ENCODE measurements around the gene PCDH9.

The PCDH9 gene

DNA sequence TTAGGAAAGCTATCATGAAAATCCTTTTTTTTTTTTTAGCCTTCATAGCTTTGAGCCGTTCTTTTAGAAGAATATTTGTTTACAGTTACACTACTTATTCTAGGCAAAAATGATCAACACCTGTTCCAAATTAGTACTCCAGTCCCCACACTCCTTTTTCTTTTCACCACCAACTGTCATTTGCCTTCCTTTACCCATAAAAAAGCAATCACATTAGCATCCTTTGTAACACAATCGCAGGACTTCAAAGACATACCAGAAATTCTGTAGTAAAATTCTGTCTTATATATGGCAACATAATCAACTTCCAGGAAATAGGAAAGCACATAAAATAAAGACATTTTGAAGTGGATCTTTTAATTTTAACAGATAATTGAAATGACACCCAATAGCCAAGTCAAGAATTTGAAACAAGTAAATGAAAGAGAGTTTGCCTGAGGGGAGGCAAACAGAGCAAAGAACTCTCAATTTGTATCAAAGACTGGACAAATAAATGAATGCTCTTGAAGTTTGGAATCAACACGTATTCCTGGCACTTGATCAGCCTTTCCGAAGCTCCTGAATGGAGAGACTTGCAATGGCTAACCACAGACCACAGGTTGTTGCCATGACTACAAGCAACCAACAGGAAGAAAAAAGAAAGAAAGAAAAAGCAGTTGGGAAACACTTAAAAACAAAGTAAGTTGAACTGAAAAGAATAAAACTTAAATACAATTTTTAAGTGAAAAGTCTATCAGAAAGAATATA, 206.8 kb downstream of the PCDH9 start:
- no peak overlapping the region for H3K9ac ChIP-seq (ENCODE audit: insufficient read length)
- TF ChIP-seq EZH2 (IDR thresholded peaks at IDR 0.05) (no peak), POLR2AphosphoS5 (IDR thresholded peaks at IDR 0.05; ENCODE audit: borderline replicate concordance, low read depth, low read length) (no peak; the same call in 1 of the 2 replicates), FOXP2 (optimal IDR thresholded peaks at IDR 0.05; ENCODE audit: control extremely low read depth, extremely low read length, insufficient read depth) (no peak)

DNA sequence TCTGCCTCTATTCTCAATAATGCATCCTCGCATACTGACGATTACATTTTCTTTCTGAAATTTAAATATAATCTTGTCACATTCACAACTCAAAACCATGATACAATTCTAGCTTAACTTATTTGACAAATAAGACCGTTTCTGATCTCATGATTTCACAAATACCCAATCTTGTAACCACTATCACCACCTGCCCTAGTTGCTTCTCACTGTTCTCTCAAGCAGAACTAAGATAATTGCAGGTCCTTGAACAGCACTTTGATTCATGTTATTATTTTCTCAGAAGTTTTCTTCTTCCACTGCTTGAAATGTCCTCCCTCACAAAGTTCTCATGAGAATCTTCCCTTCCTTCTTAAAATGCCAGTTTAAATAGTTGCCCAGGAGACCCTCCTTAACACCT, 211.4 kb downstream of the PCDH9 start:
- no peaks in the 10 kb centered on the region for H3K9me3 ChIP-seq (ENCODE audit: low read depth, low read length)
- TF ChIP-seq FOXP2 (optimal IDR thresholded peaks at IDR 0.05; ENCODE audit: control extremely low read depth, extremely low read length, insufficient read depth) (no peak), POLR2AphosphoS5 (IDR thresholded peaks at IDR 0.05; ENCODE audit: borderline replicate concordance, low read depth, low read length) (no peak), EZH2 (IDR thresholded peaks at IDR 0.05) (no peak)
- H3K4me3 ChIP-seq: no peak overlapping the region
- H3K9ac ChIP-seq (ENCODE audit: insufficient read length): no peak overlapping the region
- no peaks in the 10 kb centered on the region for H3K36me3 ChIP-seq (ENCODE audit: insufficient read depth, low read length)
- DNase-seq (ENCODE audit: low read depth, low spot score): no peak
- no peak overlapping the region for H3K27ac ChIP-seq

More for the DNA sequence above, 206.8 kb downstream of the PCDH9 start:
- H3K27ac ChIP-seq: no peak overlapping the region
- no peaks in the 10 kb centered on the region for H3K9me3 ChIP-seq (ENCODE audit: low read depth, low read length)
- peak overlapping the region; percentile 51 for H3K4me3 ChIP-seq
- DNase-seq (ENCODE audit: low read depth, low spot score): peak; percentile 66
- H3K36me3 ChIP-seq (ENCODE audit: insufficient read depth, low read length): no peaks in the 10 kb centered on the region

DNA sequence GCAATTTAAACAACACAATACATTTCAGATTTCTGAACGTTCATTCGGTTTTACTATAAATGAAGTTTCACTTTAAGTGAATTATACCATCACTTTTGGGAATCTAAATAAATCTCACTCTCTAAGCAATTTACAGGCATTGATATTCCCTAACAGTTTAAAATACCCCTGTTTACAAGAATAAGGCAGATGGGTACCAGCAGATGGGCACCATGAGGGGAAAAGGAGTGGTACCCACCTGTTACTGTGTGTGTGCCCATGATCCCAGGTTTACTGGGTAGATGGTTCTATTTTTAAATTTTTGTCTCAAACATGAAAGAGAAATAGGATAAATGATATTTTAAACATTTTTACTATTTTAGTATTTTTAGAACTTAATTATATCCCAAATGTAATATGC, 212.9 kb downstream of the PCDH9 start:
- Histone ChIP-seq H3K4me3 (no peak overlapping the region), H3K9me3 (ENCODE audit: low read depth, low read length) (no peaks in the 10 kb centered on the region), H3K27ac (no peak overlapping the region), H3K9ac (ENCODE audit: insufficient read length) (no peak overlapping the region), H3K36me3 (ENCODE audit: insufficient read depth, low read length) (no peaks in the 10 kb centered on the region)
- DNase-seq (ENCODE audit: low read depth, low spot score): no peak
- no peak for TF ChIP-seq POLR2AphosphoS5 (IDR thresholded peaks at IDR 0.05; ENCODE audit: borderline replicate concordance, low read depth, low read length)
- no peak for TF ChIP-seq EZH2 (IDR thresholded peaks at IDR 0.05)
- TF ChIP-seq FOXP2 (optimal IDR thresholded peaks at IDR 0.05; ENCODE audit: control extremely low read depth, extremely low read length, insufficient read depth): no peak

DNA sequence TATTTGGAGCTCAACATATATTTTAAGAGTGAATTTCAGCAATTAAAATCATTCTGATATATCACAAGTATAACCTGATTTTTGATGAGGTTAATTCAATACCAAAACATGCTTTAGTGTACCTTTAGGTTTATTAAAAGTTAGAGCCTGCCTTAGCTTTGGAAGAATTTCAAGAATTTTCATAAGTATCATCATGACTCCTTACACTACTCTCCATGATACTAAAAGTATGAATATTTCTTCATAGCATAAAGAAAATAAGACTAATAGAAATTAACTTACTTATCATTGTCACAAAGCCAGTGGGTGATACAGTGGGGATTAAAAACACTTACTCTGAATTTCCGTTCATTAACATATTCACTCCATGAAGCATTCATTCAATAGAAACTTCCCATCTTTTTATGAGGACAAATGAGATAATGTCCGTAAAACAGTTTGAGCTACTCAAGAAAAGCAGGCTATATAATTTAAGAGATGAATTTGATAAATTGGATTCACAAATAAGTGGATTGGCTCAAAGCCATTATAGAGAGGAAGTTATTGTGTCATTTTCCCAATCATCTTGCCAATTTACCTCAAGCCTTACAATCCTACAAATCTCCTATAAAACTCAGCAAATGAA, 214.0 kb downstream of the PCDH9 start:
- no peak overlapping the region for H3K4me3 ChIP-seq
- no peak overlapping the region for H3K27ac ChIP-seq
- peak; percentile 1 for DNase-seq (ENCODE audit: low read depth, low spot score)
- TF ChIP-seq EZH2 (IDR thresholded peaks at IDR 0.05) (no peak), POLR2AphosphoS5 (IDR thresholded peaks at IDR 0.05; ENCODE audit: borderline replicate concordance, low read depth, low read length) (no peak; the same call in 1 of the 2 replicates), FOXP2 (optimal IDR thresholded peaks at IDR 0.05; ENCODE audit: control extremely low read depth, extremely low read length, insufficient read depth) (no peak)
- no peak overlapping the region for H3K9ac ChIP-seq (ENCODE audit: insufficient read length)
- H3K9me3 ChIP-seq (ENCODE audit: low read depth, low read length): no peaks in the 10 kb centered on the region
- H3K36me3 ChIP-seq (ENCODE audit: insufficient read depth, low read length): no peaks in the 10 kb centered on the region

DNA sequence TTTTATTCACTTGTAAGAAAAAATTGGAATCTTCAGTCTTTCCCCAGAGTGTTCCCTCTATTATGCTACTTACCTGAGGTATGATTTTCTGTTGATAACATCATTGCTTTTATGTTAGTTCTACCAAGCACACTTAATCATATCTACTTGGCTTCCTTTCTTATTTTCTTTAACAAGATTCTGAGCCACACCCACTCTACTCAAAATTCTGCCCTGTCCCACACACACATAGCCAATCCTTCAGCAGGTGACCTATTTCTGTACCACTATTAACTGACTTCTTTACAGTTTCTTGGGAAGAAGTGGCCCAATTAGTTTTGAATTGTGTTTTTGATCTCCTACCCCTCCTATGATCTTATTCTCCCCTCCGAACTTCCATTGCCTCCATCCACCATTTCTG, 215.7 kb downstream of the PCDH9 start:
- TF ChIP-seq EZH2 (IDR thresholded peaks at IDR 0.05) (no peak), FOXP2 (optimal IDR thresholded peaks at IDR 0.05; ENCODE audit: control extremely low read depth, extremely low read length, insufficient read depth) (no peak), POLR2AphosphoS5 (IDR thresholded peaks at IDR 0.05; ENCODE audit: borderline replicate concordance, low read depth, low read length) (no peak)
- Histone ChIP-seq H3K4me3 (no peak overlapping the region), H3K9ac (ENCODE audit: insufficient read length) (no peak overlapping the region), H3K36me3 (ENCODE audit: insufficient read depth, low read length) (no peaks in the 10 kb centered on the region), H3K9me3 (ENCODE audit: low read depth, low read length) (no peaks in the 10 kb centered on the region), H3K27ac (no peak overlapping the region)
- no peak for DNase-seq (ENCODE audit: low read depth, low spot score)

DNA sequence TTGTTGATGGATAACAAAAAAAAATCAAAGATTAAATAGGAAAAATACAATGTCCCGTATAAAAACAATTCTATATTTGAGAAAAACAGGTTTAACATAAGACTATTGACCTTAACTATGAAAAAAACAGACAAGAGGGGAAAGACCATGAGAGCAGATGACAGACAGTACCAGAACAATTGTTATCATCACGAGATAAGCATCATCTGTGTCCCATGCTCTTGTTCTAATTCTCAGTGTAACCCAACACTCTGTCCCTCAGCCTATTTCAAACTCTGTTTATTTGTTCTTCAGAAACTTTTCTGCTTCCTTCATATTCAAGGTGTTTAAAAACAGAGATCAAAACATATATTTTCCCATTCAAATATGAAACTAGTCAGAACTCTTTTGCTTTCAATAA, 216.4 kb downstream of the PCDH9 start:
- no peak for TF ChIP-seq POLR2AphosphoS5 (IDR thresholded peaks at IDR 0.05; ENCODE audit: borderline replicate concordance, low read depth, low read length)
- TF ChIP-seq FOXP2 (optimal IDR thresholded peaks at IDR 0.05; ENCODE audit: control extremely low read depth, extremely low read length, insufficient read depth): no peak
- no peak for TF ChIP-seq EZH2 (IDR thresholded peaks at IDR 0.05)
- DNase-seq (ENCODE audit: low read depth, low spot score): no peak
- H3K9me3 ChIP-seq (ENCODE audit: low read depth, low read length): no peaks in the 10 kb centered on the region
- no peak overlapping the region for H3K27ac ChIP-seq
- H3K4me3 ChIP-seq: no peak overlapping the region
- H3K9ac ChIP-seq (ENCODE audit: insufficient read length): no peak overlapping the region
- no peaks in the 10 kb centered on the region for H3K36me3 ChIP-seq (ENCODE audit: insufficient read depth, low read length)

DNA sequence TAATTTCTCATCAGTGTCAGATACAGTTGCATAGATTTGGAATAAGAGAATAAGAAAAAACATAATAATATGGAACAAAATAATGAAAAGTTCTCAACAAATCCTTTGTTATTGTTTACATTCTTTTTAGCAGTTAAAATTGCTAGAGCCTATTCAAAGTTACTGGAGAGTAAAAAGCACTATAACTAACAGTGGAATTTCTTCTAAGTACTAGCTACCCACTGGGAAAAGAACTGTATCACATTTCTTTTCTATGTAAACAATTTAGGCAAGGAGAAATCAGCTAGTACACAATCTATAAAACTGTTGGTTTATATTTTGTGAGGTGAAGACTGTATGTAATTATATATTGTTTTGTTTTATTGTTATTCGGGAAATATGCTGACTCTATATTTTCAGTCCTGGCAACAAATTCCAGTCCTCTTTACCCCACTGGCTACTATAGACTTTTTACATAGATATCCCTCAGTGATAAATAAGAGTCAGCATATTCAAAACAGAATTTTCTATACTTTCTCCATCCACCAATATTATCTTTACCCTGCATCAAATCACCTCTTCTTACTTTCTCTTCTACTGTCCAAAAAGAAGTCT, 222.0 kb downstream of the PCDH9 start:
- DNase-seq (ENCODE audit: low read depth, low spot score): no peak
- Histone ChIP-seq H3K9ac (ENCODE audit: insufficient read length) (no peak overlapping the region), H3K36me3 (ENCODE audit: insufficient read depth, low read length) (no peaks in the 10 kb centered on the region), H3K4me3 (no peak overlapping the region), H3K27ac (no peak overlapping the region), H3K9me3 (ENCODE audit: low read depth, low read length) (no peaks in the 10 kb centered on the region)
- TF ChIP-seq EZH2 (IDR thresholded peaks at IDR 0.05) (no peak), FOXP2 (optimal IDR thresholded peaks at IDR 0.05; ENCODE audit: control extremely low read depth, extremely low read length, insufficient read depth) (no peak), POLR2AphosphoS5 (IDR thresholded peaks at IDR 0.05; ENCODE audit: borderline replicate concordance, low read depth, low read length) (no peak)

DNA sequence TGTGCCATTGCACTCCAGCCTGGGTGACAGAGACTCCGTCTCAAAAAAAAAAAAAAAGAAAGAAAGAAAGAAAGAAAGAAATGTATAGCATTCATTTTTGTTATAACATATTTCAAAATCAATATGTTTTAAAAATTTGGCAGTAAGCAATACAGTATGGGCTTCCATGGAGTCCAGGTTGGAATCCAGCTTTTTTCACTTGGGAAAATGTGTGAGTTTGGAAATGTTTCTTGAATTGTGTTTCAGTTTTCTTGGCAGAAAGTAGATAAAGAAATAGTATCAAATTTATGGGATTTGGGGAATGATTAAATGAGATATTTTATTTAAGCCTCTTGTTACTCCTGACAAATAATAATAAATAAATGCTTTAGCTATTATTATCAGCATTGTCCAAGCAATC, 225.6 kb downstream of the PCDH9 start:
- Histone ChIP-seq H3K27ac (no peak overlapping the region), H3K9ac (ENCODE audit: insufficient read length) (no peak overlapping the region), H3K4me3 (no peak overlapping the region), H3K9me3 (ENCODE audit: low read depth, low read length) (no peaks in the 10 kb centered on the region), H3K36me3 (ENCODE audit: insufficient read depth, low read length) (no peaks in the 10 kb centered on the region)
- no peak for TF ChIP-seq POLR2AphosphoS5 (IDR thresholded peaks at IDR 0.05; ENCODE audit: borderline replicate concordance, low read depth, low read length)
- DNase-seq (ENCODE audit: low read depth, low spot score): no peak
